Endodermal cell (in vitro differentiated cells): ENCODE measurements around the gene CAB39. TPM values are rescaled to one million over a fixed set of nuclear protein-coding genes. Genes with fewer than 3 reads are reported as not detected.

Source experiments
- DNase-seq: peaks from one replicate; pipeline ENCODE4 v3.0.0-alpha.2; 2017
- H3K27ac ChIP-seq: 2 replicates; pipeline ENCODE4 v1.5.1; 2013; ENCODE audit warnings: mild to moderate bottlenecking, low read depth, low read length, moderate library complexity
- H3K27me3 ChIP-seq: 2 replicates; pipeline ENCODE4 v1.6.1; 2013; ENCODE audit warnings: mild to moderate bottlenecking, low read length, moderate library complexity; ENCODE audit not compliant: insufficient read depth, control insufficient read depth, poor library complexity, severe bottlenecking
- H3K36me3 ChIP-seq: 2 replicates; pipeline ENCODE4 v1.7.0; 2013; ENCODE audit warnings: mild to moderate bottlenecking, low read length, moderate library complexity; ENCODE audit not compliant: control insufficient read depth, insufficient read depth
- H3K4me1 ChIP-seq: one replicate; pipeline ENCODE4 v1.7.0; 2013; ENCODE audit warnings: low read length; ENCODE audit not compliant: control insufficient read depth, insufficient read depth
- H3K4me3 ChIP-seq: 2 replicates; pipeline ENCODE4 v1.5.1; 2013; ENCODE audit warnings: mild to moderate bottlenecking, low read length, moderate library complexity
- H3K9ac ChIP-seq: 2 replicates; pipeline ENCODE4 v1.6.1; 2013; ENCODE audit warnings: mild to moderate bottlenecking, low read length, moderate library complexity; ENCODE audit not compliant: poor library complexity, severe bottlenecking; ENCODE audit errors: extremely low read depth
- H3K9me3 ChIP-seq: 2 replicates; pipeline ENCODE4 v1.6.1; 2013; ENCODE audit warnings: mild to moderate bottlenecking, low read length, moderate library complexity; ENCODE audit not compliant: control insufficient read depth
- H3K27ac Mint-ChIP-seq: 2 replicates; pipeline ENCODE4 v1.8.0; 2020; ENCODE audit warnings: mixed read lengths
- H3K27me3 Mint-ChIP-seq: 2 replicates; pipeline ENCODE4 v1.8.0; 2021; ENCODE audit warnings: mild to moderate bottlenecking, mixed read lengths; ENCODE audit not compliant: insufficient read depth
- H3K36me3 Mint-ChIP-seq: 2 replicates; pipeline ENCODE4 v1.8.0; 2020; ENCODE audit warnings: low read depth, mixed read lengths
- H3K4me1 Mint-ChIP-seq: 2 replicates; pipeline ENCODE4 v1.8.0; 2020; ENCODE audit warnings: mixed read lengths
- H3K4me3 Mint-ChIP-seq: 2 replicates; pipeline ENCODE4 v1.8.0; 2020; ENCODE audit warnings: mild to moderate bottlenecking, moderate library complexity, mixed read lengths
- H3K9me3 Mint-ChIP-seq: 2 replicates; pipeline ENCODE4 v1.8.0; 2020; ENCODE audit warnings: mild to moderate bottlenecking, mixed read lengths
- WGBS, 2 experiments: methylation state at CpG; one replicate each; pipeline versions ENCODE4 v1.1.5 to v1.1.7; 2013; ENCODE audit warnings: missing lambda C conversion rate in 2 of 2, mixed read lengths in 1 of 2; ENCODE audit not compliant: insufficient coverage in 1 of 2, insufficient read length in 1 of 2; 5-methylcytosine and 5-hydroxymethylcytosine counted together
- total RNA-seq, 2 donors: library from RNA; stranded (reverse); fragmentation: NEBNext Ultra II Directional in 1 of 2; extraction: Animal tissue kit (Norgen Biotek cat#: 25700) in 1 of 2; gene quantifications; 2 replicates in 1 of 2; 3 replicates in 1 of 2; pipeline ENCODE4 v1.2.1, GENCODE V29; 2021
- TF ChIP-seq, protein P1 (sequence below): fragments of 200-600 bp; sonication (generic); conservative IDR thresholded peaks from 2 replicates; pipeline ENCODE4 v1.5.0; 2021; ENCODE audit warnings: antibody characterized with exemption, mild to moderate bottlenecking

CAB39 gene
- total RNA-seq, 2 donors from 2014 or later = 41.4 to 48.4 TPM

DNA sequence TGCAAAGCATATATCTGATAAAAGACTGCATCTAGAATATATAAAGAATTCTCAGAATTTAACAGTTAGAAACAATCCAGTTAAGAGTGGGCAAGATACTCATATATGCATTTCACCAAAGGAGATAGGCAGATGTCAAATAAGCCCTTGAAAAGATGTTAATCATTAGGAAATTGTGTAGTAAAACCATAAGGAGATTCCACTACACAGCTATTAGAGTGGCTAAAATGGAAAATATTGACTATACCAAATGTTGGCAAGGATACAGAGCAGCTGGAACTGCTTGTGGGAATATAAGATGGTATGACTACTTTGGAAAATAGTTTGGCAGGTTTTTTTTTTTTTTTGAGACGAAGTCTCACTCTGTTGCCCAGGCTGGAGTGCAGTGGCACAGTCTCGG lies 59.5 kb downstream of the CAB39 start:
- H3K27ac Mint-ChIP-seq = no peak overlapping the region
- Histone ChIP-seq H3K4me3 (no peak overlapping the region), H3K27ac (no peak overlapping the region), H3K9ac (no peak overlapping the region), H3K36me3 (peaks cover 40% of the 10 kb centered on the region), H3K9me3 (peaks cover 9% of the 10 kb centered on the region), H3K4me1 (no peaks in the 10 kb centered on the region), H3K27me3 (no peaks in the 10 kb centered on the region)
- peaks cover 4% of the 10 kb centered on the region for H3K4me1 Mint-ChIP-seq
- TF ChIP-seq, protein P1, sequence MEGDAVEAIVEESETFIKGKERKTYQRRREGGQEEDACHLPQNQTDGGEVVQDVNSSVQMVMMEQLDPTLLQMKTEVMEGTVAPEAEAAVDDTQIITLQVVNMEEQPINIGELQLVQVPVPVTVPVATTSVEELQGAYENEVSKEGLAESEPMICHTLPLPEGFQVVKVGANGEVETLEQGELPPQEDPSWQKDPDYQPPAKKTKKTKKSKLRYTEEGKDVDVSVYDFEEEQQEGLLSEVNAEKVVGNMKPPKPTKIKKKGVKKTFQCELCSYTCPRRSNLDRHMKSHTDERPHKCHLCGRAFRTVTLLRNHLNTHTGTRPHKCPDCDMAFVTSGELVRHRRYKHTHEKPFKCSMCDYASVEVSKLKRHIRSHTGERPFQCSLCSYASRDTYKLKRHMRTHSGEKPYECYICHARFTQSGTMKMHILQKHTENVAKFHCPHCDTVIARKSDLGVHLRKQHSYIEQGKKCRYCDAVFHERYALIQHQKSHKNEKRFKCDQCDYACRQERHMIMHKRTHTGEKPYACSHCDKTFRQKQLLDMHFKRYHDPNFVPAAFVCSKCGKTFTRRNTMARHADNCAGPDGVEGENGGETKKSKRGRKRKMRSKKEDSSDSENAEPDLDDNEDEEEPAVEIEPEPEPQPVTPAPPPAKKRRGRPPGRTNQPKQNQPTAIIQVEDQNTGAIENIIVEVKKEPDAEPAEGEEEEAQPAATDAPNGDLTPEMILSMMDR = no peak
- DNase-seq = no peak
- 100% methylated on average over 2 of the region's 2 CpGs; no CpG with 5 or more reads in 1 of the 2 experiments for WGBS, 2 experiments
- H3K36me3 Mint-ChIP-seq = peaks cover 45% of the 10 kb centered on the region
- H3K4me3 Mint-ChIP-seq = no peak overlapping the region
- H3K27me3 Mint-ChIP-seq = no peaks in the 10 kb centered on the region
- H3K9me3 Mint-ChIP-seq = no peaks in the 10 kb centered on the region

DNA sequence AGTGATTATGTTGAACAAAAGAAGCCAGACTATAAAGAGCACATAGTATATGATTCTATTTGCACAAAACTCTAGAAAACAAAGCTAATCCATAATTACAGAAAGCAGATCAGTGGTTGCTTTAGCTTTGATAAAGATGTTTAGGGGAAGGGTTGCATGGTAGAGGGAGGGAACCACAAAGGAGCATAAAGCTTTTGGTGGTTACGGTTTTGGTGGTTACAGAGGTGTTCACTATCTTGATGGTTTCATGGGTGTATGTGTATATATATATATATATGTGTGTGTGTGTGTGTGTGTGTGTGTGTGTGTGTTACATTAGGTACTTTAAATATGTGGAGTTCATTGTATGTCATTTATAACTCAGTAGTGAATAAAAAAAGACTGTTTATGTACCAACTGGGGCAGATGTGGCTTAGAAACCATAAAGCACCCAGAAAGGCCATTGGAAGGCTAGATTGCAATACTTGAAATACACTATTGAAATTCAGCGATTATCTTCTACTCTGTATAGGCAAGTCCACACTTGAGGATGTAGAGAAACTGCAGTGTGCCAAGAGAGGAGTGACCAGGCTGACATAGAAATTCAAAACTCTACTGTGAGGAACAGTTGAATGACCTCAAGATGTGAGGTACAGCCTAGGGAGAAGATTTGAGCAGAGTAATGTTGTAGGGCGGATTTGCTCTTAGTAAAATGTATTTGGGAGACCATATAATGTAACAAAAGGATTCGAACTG lies 60.6 kb downstream of the CAB39 start:
- H3K9ac ChIP-seq = no peak overlapping the region
- peaks cover 9% of the 10 kb centered on the region for H3K4me1 Mint-ChIP-seq
- DNase-seq = no peak
- peaks cover 42% of the 10 kb centered on the region for H3K36me3 Mint-ChIP-seq
- no peak overlapping the region for H3K27ac ChIP-seq
- 93 to 100% methylated on average over 4 of the region's 4 CpGs for WGBS, 2 experiments
- no peaks in the 10 kb centered on the region for H3K27me3 ChIP-seq
- no peaks in the 10 kb centered on the region for H3K9me3 Mint-ChIP-seq
- no peak overlapping the region for H3K4me3 ChIP-seq
- TF ChIP-seq, protein P1 = no peak
- H3K27ac Mint-ChIP-seq = no peak overlapping the region
- H3K9me3 ChIP-seq = peaks cover 9% of the 10 kb centered on the region
- H3K4me1 ChIP-seq = no peaks in the 10 kb centered on the region
- H3K4me3 Mint-ChIP-seq = no peak overlapping the region
- H3K27me3 Mint-ChIP-seq = no peaks in the 10 kb centered on the region
- H3K36me3 ChIP-seq = peaks cover 36% of the 10 kb centered on the region

DNA sequence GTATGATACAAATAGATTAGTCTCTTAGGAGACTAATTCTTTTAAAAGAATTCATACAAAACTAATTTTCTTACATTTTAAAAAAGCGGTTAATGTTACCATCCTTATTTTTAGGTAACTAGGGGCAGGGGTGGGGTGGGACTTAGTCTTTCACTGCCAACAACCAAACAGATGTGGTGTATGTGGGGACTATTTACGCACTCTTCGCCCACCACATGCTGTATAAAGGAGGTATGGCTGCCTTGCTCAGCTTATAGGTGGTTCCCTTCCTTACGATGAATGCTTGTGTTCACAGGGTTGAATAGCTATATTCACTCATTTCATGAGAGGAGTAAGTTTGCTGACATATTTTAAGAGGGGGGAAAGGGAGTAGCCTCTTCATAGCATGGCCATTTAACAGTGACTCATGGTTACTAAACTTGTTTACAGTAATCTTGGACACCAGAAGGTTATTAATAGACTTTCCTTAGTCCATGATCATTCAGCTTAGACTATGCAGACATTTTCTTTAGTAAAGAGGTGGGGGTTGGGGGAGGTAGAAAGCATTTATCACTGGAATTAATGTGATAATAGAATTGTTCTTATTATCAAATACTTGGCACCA lies 61.8 kb downstream of the CAB39 start:
- WGBS, 2 experiments = 83 to 98% methylated on average over 1 to 4 of the region's 4 CpGs
- peaks cover 10% of the 10 kb centered on the region for H3K4me1 Mint-ChIP-seq
- H3K4me3 ChIP-seq = no peak overlapping the region
- TF ChIP-seq, protein P1 = no peak
- H3K9ac ChIP-seq = no peak overlapping the region
- peaks cover 31% of the 10 kb centered on the region for H3K36me3 Mint-ChIP-seq
- DNase-seq = no peak
- H3K27me3 ChIP-seq = no peaks in the 10 kb centered on the region
- no peaks in the 10 kb centered on the region for H3K9me3 Mint-ChIP-seq
- H3K4me3 Mint-ChIP-seq = no peak overlapping the region
- H3K9me3 ChIP-seq = peaks cover 9% of the 10 kb centered on the region
- peaks cover 30% of the 10 kb centered on the region for H3K36me3 ChIP-seq
- no peaks in the 10 kb centered on the region for H3K27me3 Mint-ChIP-seq
- no peak overlapping the region for H3K27ac Mint-ChIP-seq
- no peak overlapping the region for H3K27ac ChIP-seq
- no peaks in the 10 kb centered on the region for H3K4me1 ChIP-seq
